Activated T-cell treated with anti-CD3 and anti-CD28 coated beads for 4 hours (primary cell): ENCODE measurements around the gene SNAPC1.
A peak's percentile ranks its signal among the peaks of the same experiment; 100 is the strongest.
"Not testable (repeated sequence)": the region's sequence is repeated elsewhere in the genome, so short reads cannot be mapped to it uniquely, and the experiment has no call there.

Experiments
- DNase-seq: peaks from one replicate; pipeline ENCODE4 v3.0.0-alpha.2; 2020

The SNAPC1 gene

DNA sequence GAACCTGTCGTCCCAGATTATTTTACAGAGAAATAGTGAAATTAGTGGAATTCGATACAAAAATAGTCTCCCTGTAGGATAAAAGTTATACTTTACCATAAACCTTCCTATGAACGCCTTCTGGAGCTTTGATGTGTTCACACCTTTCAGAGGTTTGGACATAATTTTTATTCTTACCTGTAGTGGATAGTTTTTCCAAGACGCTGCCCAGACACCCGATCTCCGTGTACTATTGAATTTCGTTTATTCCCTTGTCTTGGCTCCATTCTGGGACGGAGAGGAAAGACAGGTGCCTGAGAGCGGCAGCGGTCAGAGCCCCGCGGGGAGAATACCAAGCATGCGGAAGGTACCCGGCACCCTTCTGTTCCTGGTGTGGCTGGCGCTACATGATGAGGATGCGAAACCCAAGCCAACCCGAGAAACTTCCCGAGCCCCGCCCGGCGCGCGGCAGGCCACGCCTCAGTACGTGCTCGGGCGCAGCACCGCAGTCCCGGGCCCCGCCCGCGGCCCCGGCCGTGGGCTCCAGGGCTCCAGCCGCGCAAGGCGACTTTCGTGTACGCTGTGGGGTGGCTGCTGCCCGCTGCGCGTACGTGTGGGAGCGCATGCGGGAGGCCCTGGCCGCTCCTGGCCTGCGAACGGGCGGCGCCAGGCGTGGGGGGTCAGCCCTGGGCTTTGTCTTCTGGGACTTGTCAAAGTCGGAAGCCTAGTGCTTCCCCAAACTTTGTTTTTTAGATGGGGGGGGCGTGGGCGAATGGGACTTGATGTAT lies 11.3 kb upstream of the SNAPC1 start:
- DNase-seq, result peak; percentile 57

DNA sequence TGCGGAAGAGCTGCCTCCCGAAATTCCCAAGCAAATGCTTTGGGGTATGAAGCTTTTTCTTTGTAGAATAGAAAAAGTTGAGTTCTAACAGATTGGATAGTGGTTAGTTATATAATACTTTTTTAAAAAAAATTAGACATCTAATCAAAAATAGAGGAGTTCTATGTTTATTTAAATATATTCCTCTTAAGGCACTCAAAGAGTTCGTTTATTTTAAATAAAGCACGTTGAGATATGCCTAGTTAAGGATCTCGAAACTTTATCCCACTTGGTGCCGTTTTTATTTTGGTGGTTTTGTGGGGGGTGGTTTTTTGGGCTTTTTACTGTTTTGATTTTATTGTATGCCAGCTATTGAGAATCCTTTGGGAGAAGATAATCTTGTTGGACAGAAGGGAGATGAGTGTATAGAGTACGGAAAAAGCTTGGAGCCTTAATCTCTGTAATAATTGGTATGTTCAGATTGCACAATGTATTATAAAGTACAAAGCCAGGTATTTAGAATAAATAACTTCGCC lies 10.7 kb upstream of the SNAPC1 start:
- no peak for DNase-seq

GRCh38 chr14:61752626-61753025 lies 9.6 kb upstream of the SNAPC1 start:
- DNase-seq, result no peak

GRCh38 chr14:61753631-61754030 lies 8.6 kb upstream of the SNAPC1 start:
- no peak for DNase-seq

DNA sequence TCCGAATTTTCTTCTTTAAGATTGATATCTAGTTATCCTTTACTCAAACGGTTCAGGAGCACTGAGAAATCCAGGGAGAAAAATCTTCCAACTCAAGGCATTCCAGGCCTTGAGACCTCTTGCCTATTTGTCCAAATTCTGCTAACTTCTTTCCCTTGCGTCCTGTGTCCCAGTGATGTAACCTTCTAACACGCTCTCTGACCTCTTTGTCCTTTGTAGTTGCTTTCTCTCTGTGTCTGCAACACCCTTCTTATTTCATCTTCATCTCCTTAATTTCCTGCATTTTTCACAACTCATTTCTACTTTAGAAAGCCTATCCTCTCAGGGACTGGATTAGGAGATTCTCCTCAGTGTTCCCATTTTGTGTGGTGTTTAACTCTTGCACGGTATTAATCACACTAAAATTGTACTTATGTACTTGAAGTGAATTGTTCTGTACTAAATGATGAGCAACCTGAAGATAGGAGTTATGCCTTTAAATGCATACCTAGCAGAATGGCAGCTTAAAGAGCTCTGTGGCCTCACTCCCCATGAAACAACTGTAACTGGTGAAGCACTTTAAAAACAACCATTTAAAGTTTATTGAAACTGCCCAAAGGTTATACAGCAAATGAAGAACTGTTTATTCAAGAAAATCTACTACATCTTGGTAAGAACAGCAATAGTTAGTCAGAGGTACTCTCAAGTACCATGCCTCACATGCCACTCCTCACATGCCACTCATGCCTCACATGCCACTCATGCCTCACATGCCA lies 7.4 kb upstream of the SNAPC1 start:
- no peak for DNase-seq

DNA sequence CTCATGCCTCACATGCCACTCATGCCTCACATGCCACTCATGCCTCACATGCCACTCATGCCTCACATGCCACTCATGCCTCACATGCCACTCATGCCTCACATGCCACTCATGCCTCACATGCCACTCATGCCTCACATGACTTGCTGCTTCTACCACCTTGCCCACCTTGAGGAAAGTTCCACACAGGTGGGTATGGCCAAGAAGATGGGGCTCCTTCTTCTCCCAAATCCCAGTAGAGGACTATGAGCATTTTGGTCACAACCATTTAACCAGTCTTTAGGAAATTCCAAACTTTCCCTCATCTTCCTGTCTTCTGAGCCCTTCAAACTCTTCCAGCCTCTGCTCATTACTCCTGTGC lies 6.9 kb upstream of the SNAPC1 start:
- DNase-seq, result not testable (repeated sequence)

- DNase-seq, result no peak
Measured at GRCh38 chr14:61756135-61756534, 6.1 kb upstream of the SNAPC1 start.

DNA sequence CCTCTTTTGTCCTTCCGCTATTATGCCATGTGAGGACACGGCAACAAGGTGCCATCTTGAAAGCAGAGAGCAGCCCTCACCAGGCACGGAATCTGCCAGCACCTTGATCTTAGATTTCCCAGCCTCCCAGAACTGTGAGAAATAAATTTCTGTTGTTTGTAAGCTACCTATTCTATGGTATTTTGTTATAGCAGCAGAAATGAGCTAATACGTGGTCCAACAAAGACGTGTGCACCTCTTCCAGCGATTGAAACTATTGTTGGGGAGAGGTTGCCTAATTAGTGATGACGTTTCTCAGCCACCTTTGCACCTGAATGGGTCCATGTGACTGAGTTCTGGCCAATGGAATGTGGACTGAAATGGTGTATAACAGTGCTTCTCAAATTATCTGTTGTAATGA lies 2.3 kb upstream of the SNAPC1 start:
- DNase-seq, result no peak

GRCh38 chr14:61761557-61761956 lies 663 bp upstream of the SNAPC1 start:
- DNase-seq, result no peak

GRCh38 chr14:61764342-61765122 lies 2.3 kb downstream of the SNAPC1 start:
- no peak for DNase-seq

- no peak for DNase-seq
Measured at GRCh38 chr14:61765225-61765943, 3.2 kb downstream of the SNAPC1 start.

- DNase-seq, result no peak
Measured at GRCh38 chr14:61766151-61766550, 3.9 kb downstream of the SNAPC1 start.

- DNase-seq, result no peak
Measured at GRCh38 chr14:61768240-61768639, 6.0 kb downstream of the SNAPC1 start.

GRCh38 chr14:61769893-61770292 lies 7.7 kb downstream of the SNAPC1 start:
- no peak for DNase-seq

- no peak for DNase-seq
Measured at GRCh38 chr14:61774861-61775260, 12.6 kb downstream of the SNAPC1 start.

- DNase-seq, result no peak
Measured at GRCh38 chr14:61780125-61780524, 17.9 kb downstream of the SNAPC1 start.

DNA sequence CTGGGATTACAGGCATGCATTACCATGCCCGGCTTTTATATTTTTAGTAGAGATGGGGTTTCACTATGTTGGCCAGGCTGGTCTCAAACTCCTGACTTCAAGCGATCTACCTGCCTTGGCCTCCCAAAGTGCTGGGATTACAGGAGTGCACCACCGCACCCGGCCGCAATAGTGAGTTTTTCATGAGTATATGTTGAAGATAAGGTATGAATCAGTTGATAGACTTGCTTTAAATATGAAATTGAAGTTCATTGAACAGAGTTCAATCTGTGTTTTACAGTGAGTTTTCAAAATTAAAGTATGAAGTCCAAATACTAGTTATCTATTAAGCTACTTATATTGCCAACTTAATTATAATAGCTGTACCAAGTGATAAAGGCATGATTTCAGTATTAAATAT lies 35.1 kb downstream of the SNAPC1 start:
- no peak for DNase-seq

DNA sequence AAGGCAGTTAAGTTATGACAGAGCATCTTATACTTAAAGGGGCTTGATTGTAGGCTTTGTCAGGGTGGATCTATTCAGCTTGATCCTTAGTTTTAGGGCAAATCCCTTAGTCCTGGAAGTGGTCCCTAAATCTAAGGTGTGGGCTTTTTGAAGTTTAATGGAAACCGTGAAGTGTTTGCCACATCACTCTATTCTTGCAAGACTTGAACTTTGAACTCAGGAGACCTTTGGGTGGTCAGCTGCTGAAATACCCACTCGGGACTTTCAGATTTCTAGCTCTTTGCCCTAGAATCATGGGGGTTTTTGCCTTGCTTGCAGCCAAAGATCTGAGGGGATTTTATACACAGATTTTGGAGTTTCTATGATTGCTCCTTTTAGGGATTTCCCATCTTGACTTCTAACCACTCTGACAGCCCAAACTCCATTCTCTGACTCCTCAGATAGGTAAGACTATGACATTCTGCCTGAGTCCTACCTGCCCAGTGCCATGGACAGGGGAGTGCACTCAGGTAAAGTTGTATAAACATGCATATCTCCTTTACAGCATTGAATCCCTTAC lies 39.9 kb downstream of the SNAPC1 start:
- no peak for DNase-seq

- DNase-seq, result no peak
Measured at GRCh38 chr14:61803755-61804154, 41.5 kb downstream of the SNAPC1 start.

GRCh38 chr14:61805451-61805850 lies 43.2 kb downstream of the SNAPC1 start:
- DNase-seq, result no peak

GRCh38 chr14:61811882-61812346 lies 49.7 kb downstream of the SNAPC1 start:
- DNase-seq, result no peak

DNA sequence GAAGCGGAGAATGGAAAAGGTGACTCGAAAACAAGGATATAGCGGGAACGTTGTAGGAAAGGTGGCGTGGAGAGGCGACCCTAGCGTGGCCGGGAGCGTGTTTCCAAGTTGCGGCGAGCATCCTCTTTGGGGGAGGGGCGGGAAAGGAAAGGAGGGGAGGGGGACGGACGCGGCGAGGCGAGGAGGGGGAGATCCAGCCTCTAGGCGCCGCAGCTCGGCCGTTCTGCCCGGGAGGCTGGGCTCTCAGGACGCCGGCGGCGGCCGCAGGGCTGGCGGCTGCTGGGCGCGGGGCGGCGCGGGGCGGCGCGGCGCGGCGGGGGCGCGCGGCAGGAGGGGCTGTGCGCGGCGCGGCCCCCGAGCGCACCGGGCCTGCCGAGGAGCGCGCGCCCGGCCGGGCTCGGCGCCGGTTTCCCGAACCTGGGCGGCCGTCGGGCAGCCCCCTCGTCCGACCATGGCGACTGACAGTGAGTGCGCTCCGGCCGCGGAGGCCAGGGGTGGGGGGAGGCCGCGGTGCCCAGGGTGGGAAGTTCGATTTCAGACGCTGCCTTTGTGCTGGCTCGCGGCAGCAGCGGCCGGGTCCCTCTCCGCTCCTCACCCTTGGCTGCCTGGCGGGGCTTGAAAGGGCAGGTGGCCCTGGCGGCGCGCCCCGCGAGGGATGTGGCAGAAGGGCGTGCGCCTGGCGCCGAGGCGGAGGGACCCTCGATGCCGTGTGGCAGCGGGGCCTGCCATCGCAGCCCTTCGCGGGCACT lies 50.3 kb downstream of the SNAPC1 start, which contains the start of gene SYT16:
SYT16 (plus strand) TSS at position 357 of the 749 bp plus-strand sequence.
- DNase-seq, result no peak
